HepG2 (cell line): ENCODE results near the gene GAPDH. TPM values are rescaled to one million over a fixed set of nuclear protein-coding genes. Genes with fewer than 3 reads are reported as not detected.
A peak's percentile ranks its signal among the peaks of the same experiment; 100 is the strongest.

Source experiments
- AGO2 ChIP-seq: fragments of 200-400 bp; formaldehyde crosslinking; optimal IDR thresholded peaks from 2 replicates; pipeline ENCODE3; 2017; ENCODE audit warnings: mild to moderate bottlenecking, low read depth, low read length, moderate library complexity
- BORCS8-MEF2B ChIP-seq: sonication (generic); formaldehyde crosslinking; IDR thresholded peaks from 2 replicates; pipeline ENCODE4 v1.8.0; 2022; ENCODE audit warnings: mild to moderate bottlenecking, missing genetic modification reagents
- CBX2 ChIP-seq, 2 experiments: fragments of 200-600 bp in 1 of 2; sonication (generic); formaldehyde crosslinking in 1 of 2; IDR thresholded peaks; 2 replicates each; pipeline versions ENCODE4 v1.7.0 to v1.8.1; 2018 to 2022; ENCODE audit warnings: low read depth in 2 of 2, low read length in 1 of 2, mild to moderate bottlenecking in 1 of 2, missing genetic modification reagents in 1 of 2
- FOXO1 ChIP-seq: sonication (generic); formaldehyde crosslinking; IDR thresholded peaks from 2 replicates; pipeline ENCODE4 v1.4.0; 2020; ENCODE audit warnings: missing genetic modification reagents
- HNF4A ChIP-seq: sonication (generic); formaldehyde crosslinking; IDR thresholded peaks from 2 replicates; pipeline ENCODE4 v1.4.0; 2020; ENCODE audit warnings: missing genetic modification reagents
- HNRNPL ChIP-seq: fragments of 200-400 bp; formaldehyde crosslinking; IDR thresholded peaks from 2 replicates; pipeline ENCODE4 v1.6.1; 2017; ENCODE audit warnings: mild to moderate bottlenecking, low read depth, low read length
- MXI1 ChIP-seq: IDR thresholded peaks from 3 replicates; pipeline ENCODE4 v1.6.1; 2012; ENCODE audit warnings: low read depth, low read length, inconsistent platforms, borderline replicate concordance
- NR2F1 ChIP-seq, 2 experiments: fragments of 450-650 bp in 1 of 2; formaldehyde crosslinking in 1 of 2; IDR thresholded peaks; 2 replicates each; pipeline versions ENCODE4 v1.5.0 to v1.6.1; 2016 to 2020; ENCODE audit warnings: mild to moderate bottlenecking in 1 of 2, missing compliant biosample characterization in 1 of 2, missing genetic modification reagents in 1 of 2, moderate library complexity in 1 of 2
- ONECUT2 ChIP-seq: sonication (generic); formaldehyde crosslinking; IDR thresholded peaks from 2 replicates; pipeline ENCODE4 v1.4.0; 2020; ENCODE audit warnings: missing genetic modification reagents
- PAX8 ChIP-seq: sonication (generic); formaldehyde crosslinking; IDR thresholded peaks from 2 replicates; pipeline ENCODE4 v1.8.0; 2022; ENCODE audit warnings: mild to moderate bottlenecking, missing genetic modification reagents, borderline replicate concordance
- REST ChIP-seq, 2 experiments: IDR thresholded peaks; 2 replicates each; pipeline ENCODE4 v1.6.1; 2011 to 2012; ENCODE audit warnings: low read length in 2 of 2, borderline replicate concordance in 1 of 2, low read depth in 1 of 2, mild to moderate bottlenecking in 1 of 2, moderate library complexity in 1 of 2
- SRSF1 ChIP-seq: fragments of 200-400 bp; formaldehyde crosslinking; optimal IDR thresholded peaks from 2 replicates; pipeline ENCODE3; 2017; ENCODE audit warnings: mild to moderate bottlenecking, low read depth, low read length, moderate library complexity
- TCF7L2 ChIP-seq: IDR thresholded peaks from 2 replicates; pipeline ENCODE4 v1.6.1; 2011; ENCODE audit warnings: mild to moderate bottlenecking, low read depth, low read length, moderate library complexity
- THAP9 ChIP-seq: sonication (generic); formaldehyde crosslinking; IDR thresholded peaks from 2 replicates; pipeline ENCODE4; 2020; ENCODE audit warnings: missing genetic modification reagents, mild to moderate bottlenecking, borderline replicate concordance
- ZBTB26 ChIP-seq: IDR thresholded peaks from 2 replicates; pipeline ENCODE4 v1.6.1; 2016; ENCODE audit warnings: missing compliant biosample characterization, missing genetic modification reagents, borderline replicate concordance
- ZNF274 ChIP-seq: sonication (generic); formaldehyde crosslinking; IDR thresholded peaks from 2 replicates; pipeline ENCODE4 v1.5.1; 2020; ENCODE audit warnings: mild to moderate bottlenecking, missing genetic modification reagents
- ZNF564 ChIP-seq: sonication (generic); formaldehyde crosslinking; IDR thresholded peaks from 2 replicates; pipeline ENCODE4 v1.8.1; 2023; ENCODE audit warnings: mild to moderate bottlenecking, missing genetic modification reagents
- ZNF639 ChIP-seq: conservative IDR thresholded peaks from 2 replicates; pipeline ENCODE4 v1.6.1; 2018; ENCODE audit warnings: missing genetic modification reagents
- ZNF678 ChIP-seq: sonication (generic); formaldehyde crosslinking; IDR thresholded peaks from 2 replicates; pipeline ENCODE4 v1.4.0; 2020; ENCODE audit warnings: mild to moderate bottlenecking, missing genetic modification reagents
- ZSCAN21 ChIP-seq: sonication (generic); formaldehyde crosslinking; IDR thresholded peaks from 2 replicates; pipeline ENCODE4 v1.8.0; 2022; ENCODE audit warnings: mild to moderate bottlenecking, missing genetic modification reagents, moderate library complexity, borderline replicate concordance
- ZSCAN22 ChIP-seq: sonication (generic); formaldehyde crosslinking; IDR thresholded peaks from 2 replicates; pipeline ENCODE4 v1.4.0; 2020; ENCODE audit warnings: mild to moderate bottlenecking, missing genetic modification reagents
- polyA plus RNA-seq, 8 experiments: library from polyadenylated mRNA; depleted of rRNA in 3 of 8; stranded (reverse) in 7 of 8; unstranded in 1 of 8; fragments of >200 nt; fragmentation: Illumina TruSeq in 4 of 8; extraction: Trizol in 4 of 8; gene quantifications; 2 replicates each; pipeline versions ENCODE4 v1.2.1 to v1.2.3, GENCODE V29; 2011 to 2016; ENCODE audit warnings: low read depth in 4 of 8, missing spikeins in 1 of 8, mixed read lengths in 1 of 8; ENCODE audit not compliant: insufficient read depth in 1 of 8
- total RNA-seq, 5 experiments: library from RNA; depleted of rRNA; stranded (reverse); fragments of >200 nt; fragmentation: Illumina TruSeq; extraction: Trizol; gene quantifications; 2 replicates each; pipeline ENCODE4 v1.2.3, GENCODE V29; 2016; ENCODE audit warnings: low read depth in 1 of 5

The GAPDH gene
- total and polyA plus RNA-seq, 2 of the 13 experiments (the other 11 are each of a cell fraction or from before 2014, with no cell fraction given) = 3,038 to 12,722 TPM

GRCh38 chr12:6533653-6533922, 729 bp upstream of the GAPDH start (continued):
- TF ChIP-seq REST (IDR thresholded peaks at IDR 0.05; ENCODE audit: borderline replicate concordance in 1 of 2, low read depth in 1 of 2, low read length in 2 of 2) (no peak), THAP9 (CRISPR knock-in tag) (peak; percentile 33; the same call in 1 of the 2 replicates), SRSF1 (peak; percentile 97), BORCS8-MEF2B (CRISPR knock-in tag) (no peak), AGO2 (peak; percentile 85), ONECUT2 (CRISPR knock-in tag) (no peak), ZSCAN21 (CRISPR knock-in tag) (no peak), ZNF639 (0 out of 2 replicates have a peak, but pooled peaks have one; percentile 16), ZBTB26 (CRISPR knock-in tag) (no peak), HNRNPL (peak; percentile 99), FOXO1 (CRISPR knock-in tag) (no peak), NR2F1 (CRISPR knock-in tag; IDR thresholded peaks at IDR 0.05) (peak in 1 of 2 experiments; percentile 15; a peak in 1 of 4 replicates), HNF4A (CRISPR knock-in tag) (no peak), ZNF678 (CRISPR knock-in tag) (peak; percentile 52; the same call in 1 of the 2 replicates), TCF7L2 (no peak), ZNF274 (CRISPR knock-in tag) (peak; percentile 54), ZNF564 (CRISPR knock-in tag) (peak; percentile 57; the same call in 1 of the 2 replicates), PAX8 (CRISPR knock-in tag) (no peak), MXI1 (no peak), CBX2 (IDR thresholded peaks at IDR 0.05; ENCODE audit: low read depth, low read length) (no peak), CBX2 (CRISPR knock-in tag; IDR thresholded peaks at IDR 0.05; ENCODE audit: low read depth) (no peak), ZSCAN22 (CRISPR knock-in tag) (0 out of 2 replicates have a peak, but pooled peaks have one; percentile 28)
